ENCODE measurements around the gene PPM1J. TPM values are rescaled to one million over a fixed set of nuclear protein-coding genes. Genes with fewer than 3 reads are reported as not detected.

Gene PPM1J
- total and polyA plus RNA-seq, 2 of the 13 experiments (the other 11 are each of a cell fraction or from before 2014, with no cell fraction given): 0.07 to 0.22 TPM

- no peak for TF ChIP-seq MEIS1 (CRISPR knock-in tag; IDR thresholded peaks at IDR 0.05; ENCODE audit: borderline replicate concordance)
- no peak for TF ChIP-seq ZNF136 (CRISPR knock-in tag; IDR thresholded peaks at IDR 0.05; ENCODE audit: low read depth)
- no peak for TF ChIP-seq POGK (CRISPR knock-in tag; conservative IDR thresholded peaks at IDR 0.05)
- no peak for TF ChIP-seq SPEN (CRISPR knock-in tag; IDR thresholded peaks at IDR 0.05; ENCODE audit: low read depth)
- no peak for TF ChIP-seq ZSCAN9 (CRISPR knock-in tag; IDR thresholded peaks at IDR 0.05; ENCODE audit: borderline replicate concordance)
- no peak for TF ChIP-seq KLF16 (CRISPR knock-in tag; IDR thresholded peaks at IDR 0.05)
- TF ChIP-seq RORA (CRISPR knock-in tag; IDR thresholded peaks at IDR 0.05): no peak
- no peak for TF ChIP-seq ZNF124 (CRISPR knock-in tag; IDR thresholded peaks at IDR 0.05)
- no peak for TF ChIP-seq ZFP36 (IDR thresholded peaks at IDR 0.05; ENCODE audit: borderline replicate concordance, low read depth, low read length, partially characterized antibody)
- TF ChIP-seq IKZF1 (IDR thresholded peaks at IDR 0.05): no peak
- TF ChIP-seq THRA (CRISPR knock-in tag; IDR thresholded peaks at IDR 0.05; ENCODE audit: borderline replicate concordance): no peak
- TF ChIP-seq PAX8 (CRISPR knock-in tag; IDR thresholded peaks at IDR 0.05; ENCODE audit: borderline replicate concordance): no peak
- TF ChIP-seq XBP1 (CRISPR knock-in tag; IDR thresholded peaks at IDR 0.05): no peak
- TF ChIP-seq ZNF512 (CRISPR knock-in tag; IDR thresholded peaks at IDR 0.05): no peak
- no peak for TF ChIP-seq NR2C2 (CRISPR knock-in tag; IDR thresholded peaks at IDR 0.05; ENCODE audit: borderline replicate concordance)
- TF ChIP-seq POLR2A (IDR thresholded peaks at IDR 0.05; ENCODE audit: insufficient read depth in 1 of 2, low read depth in 2 of 2, low read length in 2 of 2): 0 out of 4 replicates have a peak, but pooled peaks of 1 of the 2 experiments have one; percentile 20
- no peak for TF ChIP-seq TFDP1 (CRISPR knock-in tag; IDR thresholded peaks at IDR 0.05; ENCODE audit: borderline replicate concordance)
- TF ChIP-seq MED1 (CRISPR knock-in tag; IDR thresholded peaks at IDR 0.05): peak; percentile 38; the same call in 1 of the 2 replicates
- TF ChIP-seq ZBTB3 (CRISPR knock-in tag; IDR thresholded peaks at IDR 0.05; ENCODE audit: borderline replicate concordance, low read depth): no peak
- TF ChIP-seq ZZZ3 (CRISPR knock-in tag; IDR thresholded peaks at IDR 0.05; ENCODE audit: borderline replicate concordance): no peak
Observed at GRCh38 chr1:112700290-112701226, 14.6 kb downstream of the PPM1J start (continued).

All from HepG2 (cell line).